HG03469 (cell line): ENCODE measurements around the gene COMMD10.
A peak's percentile ranks its signal among the peaks of the same experiment; 100 is the strongest.

ENCODE experiments used
- ATAC-seq: cut with Tn5 transposase; IDR thresholded peaks from one replicate; pipeline ENCODE4 v1.9.1; 2021; ENCODE audit warnings: mild to moderate bottlenecking, moderate library complexity, moderate number of reproducible peaks; ENCODE audit not compliant: unreplicated experiment

COMMD10 gene

GRCh38 chr5:116209166-116209565 lies 124.3 kb downstream of the COMMD10 start:
- ATAC-seq = no peak

- no peak for ATAC-seq
Measured at GRCh38 chr5:116212225-116212624, 127.4 kb downstream of the COMMD10 start.

DNA sequence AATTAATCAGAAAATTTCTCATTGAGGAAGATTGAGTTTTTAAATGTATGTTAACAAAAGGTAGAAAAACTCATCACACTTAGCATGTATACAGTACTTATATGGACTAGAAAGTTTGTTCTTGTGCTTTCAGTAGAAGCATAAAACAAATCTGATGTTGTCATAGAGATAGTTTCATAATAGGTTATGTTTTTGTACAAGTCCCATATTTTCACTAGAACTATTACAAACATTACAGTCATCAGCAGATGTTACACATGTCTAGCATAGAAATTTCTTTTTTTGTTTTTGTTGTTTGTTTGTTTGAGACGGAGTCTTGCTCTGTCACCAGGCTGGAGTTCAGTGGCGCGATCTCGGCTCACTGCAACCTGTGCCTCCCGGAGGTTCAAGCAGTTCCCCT lies 131.4 kb downstream of the COMMD10 start:
- no peak for ATAC-seq

- no peak for ATAC-seq
Measured at GRCh38 chr5:116225281-116225922, 140.6 kb downstream of the COMMD10 start.

DNA sequence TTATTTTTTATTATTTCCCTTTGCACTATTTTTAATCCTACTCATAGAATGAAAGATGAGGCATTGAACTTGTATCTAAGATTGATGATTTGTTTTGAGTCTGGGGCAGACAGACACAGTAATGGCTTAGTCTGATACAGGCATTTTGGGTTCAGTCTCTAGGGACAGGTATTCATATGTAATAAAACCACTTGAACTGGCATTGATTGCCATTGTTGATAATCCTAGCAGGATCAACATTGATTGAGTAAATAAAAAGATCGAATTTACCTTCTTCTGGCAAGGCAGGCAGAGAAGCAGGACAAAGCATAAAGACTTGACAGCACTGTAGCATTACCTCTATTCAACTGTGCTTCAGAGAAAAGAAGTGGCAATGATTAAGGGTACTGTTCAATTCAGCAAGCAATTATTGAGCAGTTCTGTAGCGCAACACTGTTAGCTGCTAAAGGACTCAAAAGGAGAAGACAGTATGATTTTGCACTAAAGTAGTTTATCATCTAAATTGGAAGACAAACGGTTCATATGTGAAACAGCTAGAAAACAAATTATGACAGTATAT lies 144.4 kb downstream of the COMMD10 start:
- ATAC-seq = no peak

DNA sequence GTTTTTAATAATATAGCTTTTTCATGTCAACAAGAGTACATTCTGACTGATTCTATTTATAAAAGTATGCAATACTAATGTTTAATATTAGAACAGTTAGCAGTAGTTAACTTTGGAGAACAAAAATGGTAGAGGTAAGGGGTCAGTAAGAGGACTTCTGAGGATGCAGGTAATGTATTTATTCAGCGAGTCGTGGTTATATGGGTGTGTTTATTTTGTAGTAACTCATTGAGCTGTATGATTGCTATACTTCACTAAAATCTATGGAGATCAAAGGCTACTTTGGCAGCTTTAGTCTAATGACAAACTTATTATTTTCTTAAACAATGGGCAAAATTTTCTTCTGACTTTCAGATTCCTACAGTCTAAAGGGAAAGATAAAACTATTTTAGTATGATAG lies 146.5 kb downstream of the COMMD10 start:
- no peak for ATAC-seq

DNA sequence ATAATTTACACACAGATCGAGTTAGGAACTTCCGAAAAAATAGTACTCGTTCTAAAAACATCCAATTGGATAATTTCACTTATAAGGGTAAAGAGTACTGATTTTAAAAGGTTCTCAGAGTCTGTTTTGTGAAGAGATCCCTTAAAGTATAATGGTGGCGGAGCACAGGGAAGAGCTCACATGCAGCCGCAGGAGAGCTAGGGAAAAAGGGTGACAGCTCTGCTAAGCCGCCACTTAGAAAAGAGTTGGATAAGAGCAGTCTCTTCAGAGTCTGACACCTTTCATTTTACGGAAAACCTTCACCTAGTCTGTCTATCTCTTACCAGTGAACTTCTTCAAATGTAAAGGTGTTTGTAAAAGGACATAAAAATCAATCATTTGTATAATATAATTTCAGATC lies 149.9 kb downstream of the COMMD10 start:
- no peak for ATAC-seq

DNA sequence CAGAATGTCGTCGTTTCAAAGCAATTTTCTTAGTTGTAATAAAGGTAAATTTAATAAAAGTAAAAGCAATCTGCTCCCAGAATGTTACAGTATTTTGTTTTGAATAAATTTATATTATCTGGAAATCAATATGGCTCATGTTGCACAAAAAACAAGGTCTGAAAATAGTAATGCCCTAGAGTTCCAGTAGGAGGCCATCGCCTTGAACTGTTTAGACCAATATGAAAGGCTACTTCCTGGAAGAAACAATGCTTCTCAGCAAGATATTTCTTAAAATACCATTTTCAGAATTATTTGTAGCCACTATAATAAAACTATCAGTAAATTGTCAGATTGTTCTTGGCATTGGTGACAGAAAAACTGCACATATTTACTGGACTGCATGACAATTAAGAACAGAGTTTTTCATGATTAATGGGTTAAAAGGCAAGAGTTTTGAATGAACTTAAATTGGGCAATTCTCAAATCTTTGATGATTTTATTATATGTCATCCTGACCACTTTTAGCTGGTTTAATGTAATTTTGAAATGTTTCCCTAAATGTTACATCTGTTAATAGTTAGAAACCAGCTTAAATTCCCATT lies 153.2 kb downstream of the COMMD10 start:
- ATAC-seq = no peak

DNA sequence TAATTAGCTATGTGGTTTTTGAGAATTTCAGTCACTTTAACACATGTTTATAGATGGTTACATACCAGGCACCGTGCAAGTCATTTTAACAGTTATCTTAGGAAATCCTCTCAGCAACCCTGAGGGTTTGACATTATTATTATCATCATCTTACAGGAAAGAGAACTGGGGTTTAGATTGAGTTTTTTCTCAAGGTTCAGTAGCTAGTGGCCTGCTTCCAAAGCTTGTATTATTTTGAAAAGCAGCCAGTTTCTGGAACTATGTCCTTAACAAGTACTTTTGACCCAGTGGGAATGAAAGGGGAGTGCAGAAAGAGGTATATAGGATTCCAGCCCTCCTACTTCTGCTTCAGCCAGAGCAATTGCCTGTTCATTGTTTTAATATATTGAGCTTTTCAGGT lies 157.5 kb downstream of the COMMD10 start:
- ATAC-seq = no peak

GRCh38 chr5:116248432-116248831 lies 163.6 kb downstream of the COMMD10 start:
- no peak for ATAC-seq

DNA sequence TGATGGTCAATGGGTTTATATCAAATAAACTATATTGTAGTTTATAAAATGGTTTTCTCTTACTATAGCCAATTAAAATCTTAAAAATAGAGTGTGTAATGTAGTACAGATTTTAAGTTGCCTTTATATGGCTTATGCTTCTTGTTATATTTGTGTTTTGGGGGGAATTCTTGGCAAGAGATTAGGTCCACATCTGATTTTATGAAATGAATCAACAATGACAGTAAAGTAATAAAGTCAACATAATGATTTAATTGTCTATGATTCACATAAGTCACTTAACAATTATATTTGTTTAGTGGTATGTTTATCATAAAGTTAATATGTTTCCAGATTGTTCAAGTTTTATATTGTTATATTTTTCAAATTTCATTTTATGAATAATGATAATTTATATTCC lies 164.8 kb downstream of the COMMD10 start:
- no peak for ATAC-seq

DNA sequence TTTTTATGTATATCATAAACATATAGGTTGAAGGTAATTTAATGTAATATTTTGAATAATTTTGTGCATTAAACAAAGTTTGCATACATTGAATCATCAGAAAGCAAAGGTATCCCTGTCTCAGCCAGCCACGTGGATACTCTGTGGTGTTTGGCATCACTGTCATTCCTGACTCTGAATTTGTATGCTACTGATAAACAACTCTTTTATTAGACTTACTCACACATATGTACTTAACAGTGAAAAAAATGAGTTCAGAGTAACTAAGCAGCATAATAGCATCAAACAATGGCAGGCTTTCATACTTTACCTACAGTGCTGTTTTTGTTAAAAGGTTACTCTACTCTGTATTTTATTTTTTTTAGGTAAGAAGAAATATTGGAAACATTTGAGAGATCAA lies 171.9 kb downstream of the COMMD10 start:
- ATAC-seq = no peak

DNA sequence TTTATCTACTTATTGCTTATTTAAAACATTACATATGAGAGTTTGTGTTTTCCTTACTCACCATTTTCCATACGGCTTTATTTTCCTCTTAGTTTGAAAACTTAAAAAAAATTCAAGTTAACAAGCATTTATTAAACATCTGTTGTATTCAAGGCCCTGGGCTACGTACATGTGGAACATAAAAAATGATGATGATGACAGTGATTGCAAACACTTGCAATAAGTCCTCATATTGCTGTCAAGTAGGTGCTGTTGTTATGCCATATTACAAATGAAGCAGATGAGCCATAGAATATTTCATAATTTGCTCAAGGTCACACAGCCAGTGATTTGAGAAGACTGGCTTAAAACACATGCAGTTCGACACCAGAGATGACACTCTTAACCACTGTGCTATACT lies 180.6 kb downstream of the COMMD10 start:
- ATAC-seq = no peak

GRCh38 chr5:116271446-116272025 lies 186.7 kb downstream of the COMMD10 start:
- ATAC-seq = no peak

GRCh38 chr5:116272281-116272941 lies 187.6 kb downstream of the COMMD10 start:
- no peak for ATAC-seq

GRCh38 chr5:116273448-116274242 lies 188.8 kb downstream of the COMMD10 start:
- peak; percentile 99 for ATAC-seq

DNA sequence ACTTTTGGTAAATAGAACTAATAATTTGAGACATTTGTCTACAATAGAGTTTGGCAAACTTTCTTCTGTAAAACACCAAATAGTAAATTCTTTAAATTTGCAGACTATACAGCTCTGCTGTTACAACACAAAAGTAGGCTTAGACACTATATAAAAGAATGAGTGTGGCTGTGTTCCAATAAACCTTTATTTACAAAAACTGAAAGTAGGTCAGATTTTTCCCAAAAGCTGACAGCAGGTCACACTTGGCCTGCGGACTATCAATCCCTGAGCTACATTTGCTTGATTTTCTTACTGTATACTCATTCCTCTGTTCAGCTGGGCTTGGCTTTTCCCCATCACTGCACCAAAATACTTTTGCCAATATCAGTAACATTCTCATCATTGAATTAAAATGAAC lies 189.4 kb downstream of the COMMD10 start:
- no peak for ATAC-seq

GRCh38 chr5:116275282-116275681 lies 190.5 kb downstream of the COMMD10 start:
- no peak for ATAC-seq

- no peak for ATAC-seq
Measured at GRCh38 chr5:116276952-116277351, 192.1 kb downstream of the COMMD10 start.

DNA sequence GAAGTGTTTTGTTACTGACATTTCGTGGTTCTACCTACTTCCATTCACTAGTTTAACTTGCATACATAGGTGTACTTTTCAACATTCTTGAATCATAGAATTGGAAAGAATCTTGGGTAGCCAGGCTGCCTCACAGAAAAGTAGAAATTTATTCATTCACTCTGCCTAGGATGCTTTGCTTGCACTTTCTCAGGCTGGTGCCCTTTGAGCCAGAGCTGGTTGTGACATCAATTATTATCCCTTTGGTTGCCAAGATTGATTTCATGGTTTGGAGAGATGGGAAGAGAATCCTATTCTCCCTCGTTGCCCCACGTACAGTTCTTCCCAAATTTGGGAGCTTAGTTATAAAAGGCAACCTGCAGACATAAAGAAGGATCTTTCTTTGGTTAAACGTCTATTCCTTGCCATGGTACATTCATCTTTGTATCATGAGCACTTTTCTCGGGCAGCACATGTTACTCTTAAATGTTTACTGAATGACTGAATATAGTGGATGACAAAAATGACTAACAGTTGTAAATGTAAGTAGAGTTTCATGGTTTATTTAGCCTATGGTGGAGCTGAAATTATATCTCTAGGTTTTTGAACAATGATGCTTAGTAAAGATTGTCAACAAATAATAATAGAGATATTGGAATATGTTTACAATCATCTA lies 195.5 kb downstream of the COMMD10 start:
- ATAC-seq = no peak
